IPS DF 6.9 (cell line): Measurements from ENCODE around the gene SLC17A8.

Experiments
- DNase-seq: peaks from one replicate; pipeline ENCODE4 v3.0.0-alpha.2; 2013; ENCODE audit warnings: low read depth, low spot score
- H3K27ac ChIP-seq: one replicate; pipeline ENCODE4 v1.5.1; 2013; ENCODE audit warnings: low read length, control low read depth
- H3K27me3 ChIP-seq: 2 replicates; pipeline ENCODE4 v1.6.1; 2013; ENCODE audit warnings: mild to moderate bottlenecking, low read length; ENCODE audit not compliant: control insufficient read depth, insufficient read depth
- H3K36me3 ChIP-seq: 2 replicates; pipeline ENCODE4 v1.6.1; 2013; ENCODE audit warnings: low read length; ENCODE audit not compliant: control insufficient read depth, insufficient read depth
- H3K4me1 ChIP-seq: 2 replicates; pipeline ENCODE4 v1.6.1; 2013; ENCODE audit warnings: low read length; ENCODE audit not compliant: control insufficient read depth, insufficient read depth
- H3K4me3 ChIP-seq: 2 replicates; pipeline ENCODE4 v1.5.1; 2013; ENCODE audit warnings: mild to moderate bottlenecking, low read length
- H3K9me3 ChIP-seq: 2 replicates; pipeline ENCODE4 v1.6.1; 2013; ENCODE audit warnings: low read length, inconsistent platforms; ENCODE audit not compliant: control insufficient read depth, insufficient read depth
- WGBS: extraction: QIAGEN DNeasy Blood & Tissue Kit; methylation state at CpG from one replicate; pipeline ENCODE4 v1.1.7; 2013; ENCODE audit warnings: mixed read lengths, missing lambda C conversion rate; ENCODE audit not compliant: insufficient read length, insufficient coverage; 5-methylcytosine and 5-hydroxymethylcytosine counted together

Gene SLC17A8

GRCh38 chr12:100368066-100368465 lies 11.2 kb downstream of the SLC17A8 start:
- DNase-seq: no peak
- no peaks in the 10 kb centered on the region for H3K9me3 ChIP-seq
- H3K27me3 ChIP-seq: no peaks in the 10 kb centered on the region
- no peak overlapping the region for H3K4me3 ChIP-seq
- WGBS: no CpG with 5 or more reads among the region's 1 CpG
- no peaks in the 10 kb centered on the region for H3K36me3 ChIP-seq
- H3K4me1 ChIP-seq: peaks cover 1% of the 10 kb centered on the region; the same call in 1 of the 2 replicates
- H3K27ac ChIP-seq: no peak overlapping the region

DNA sequence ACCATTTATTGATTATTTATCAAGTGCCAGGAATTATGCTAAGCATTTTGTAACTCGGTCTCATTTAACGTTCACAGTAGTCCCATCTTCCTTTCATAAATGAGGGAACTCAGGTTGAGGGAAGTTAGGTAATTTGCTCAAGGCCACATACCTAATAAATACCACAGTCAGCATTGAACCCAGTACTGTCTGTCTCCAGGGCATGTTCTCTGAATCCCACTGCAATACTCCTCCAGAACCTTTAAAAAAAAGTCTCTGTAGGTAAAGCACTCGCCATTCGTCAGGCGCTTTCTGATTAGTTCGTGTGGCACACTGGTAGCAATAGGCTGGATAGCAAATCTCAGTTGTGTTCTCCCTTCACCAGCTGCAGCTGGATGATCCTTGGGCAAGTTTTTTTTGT lies 14.3 kb downstream of the SLC17A8 start:
- Histone ChIP-seq H3K9me3 (no peaks in the 10 kb centered on the region), H3K4me1 (peaks cover 3% of the 10 kb centered on the region; the same call in 1 of the 2 replicates), H3K27me3 (no peaks in the 10 kb centered on the region), H3K4me3 (no peak overlapping the region), H3K36me3 (no peaks in the 10 kb centered on the region), H3K27ac (no peak overlapping the region)
- WGBS: no CpG with 5 or more reads among the region's 6 CpGs
- DNase-seq: no peak

- Histone ChIP-seq H3K36me3 (no peaks in the 10 kb centered on the region), H3K27ac (no peak overlapping the region), H3K4me3 (no peak overlapping the region), H3K4me1 (peaks cover 3% of the 10 kb centered on the region; the same call in 1 of the 2 replicates), H3K27me3 (no peaks in the 10 kb centered on the region), H3K9me3 (no peaks in the 10 kb centered on the region)
- DNase-seq: no peak
- WGBS: no CpG with 5 or more reads among the region's 11 CpGs
Observed at GRCh38 chr12:100372853-100373640, 16.2 kb downstream of the SLC17A8 start.

GRCh38 chr12:100375038-100375735 lies 18.3 kb downstream of the SLC17A8 start:
- Histone ChIP-seq H3K4me3 (no peak overlapping the region), H3K27me3 (no peaks in the 10 kb centered on the region), H3K9me3 (no peaks in the 10 kb centered on the region), H3K4me1 (peaks cover 3% of the 10 kb centered on the region; the same call in 1 of the 2 replicates), H3K36me3 (no peaks in the 10 kb centered on the region), H3K27ac (no peak overlapping the region)
- no CpG with 5 or more reads among the region's 12 CpGs for WGBS
- no peak for DNase-seq

GRCh38 chr12:100376161-100376560 lies 19.3 kb downstream of the SLC17A8 start:
- no CpG with 5 or more reads among the region's 1 CpG for WGBS
- no peak overlapping the region for H3K27ac ChIP-seq
- no peaks in the 10 kb centered on the region for H3K27me3 ChIP-seq
- peaks cover 3% of the 10 kb centered on the region; the same call in 1 of the 2 replicates for H3K4me1 ChIP-seq
- no peaks in the 10 kb centered on the region for H3K9me3 ChIP-seq
- no peaks in the 10 kb centered on the region for H3K36me3 ChIP-seq
- no peak overlapping the region for H3K4me3 ChIP-seq
- DNase-seq: no peak

GRCh38 chr12:100381379-100381778 lies 24.5 kb downstream of the SLC17A8 start:
- WGBS: no CpG with 5 or more reads among the region's 2 CpGs
- DNase-seq: no peak
- Histone ChIP-seq H3K27ac (no peak overlapping the region), H3K36me3 (no peaks in the 10 kb centered on the region), H3K9me3 (no peaks in the 10 kb centered on the region), H3K4me3 (no peak overlapping the region), H3K4me1 (no peaks in the 10 kb centered on the region; the same call in 1 of the 2 replicates), H3K27me3 (no peaks in the 10 kb centered on the region)

- Histone ChIP-seq H3K27ac (no peak overlapping the region), H3K4me1 (no peaks in the 10 kb centered on the region; the same call in 1 of the 2 replicates), H3K9me3 (no peaks in the 10 kb centered on the region), H3K27me3 (no peaks in the 10 kb centered on the region), H3K4me3 (no peak overlapping the region), H3K36me3 (no peaks in the 10 kb centered on the region)
- no CpG with 5 or more reads among the region's 6 CpGs for WGBS
- DNase-seq: no peak
Observed at GRCh38 chr12:100382338-100382737, 25.5 kb downstream of the SLC17A8 start.

GRCh38 chr12:100383586-100384558 lies 27.0 kb downstream of the SLC17A8 start:
- DNase-seq: no peak
- no peaks in the 10 kb centered on the region; the same call in 1 of the 2 replicates for H3K4me1 ChIP-seq
- no peak overlapping the region for H3K27ac ChIP-seq
- H3K36me3 ChIP-seq: no peaks in the 10 kb centered on the region
- no peaks in the 10 kb centered on the region for H3K9me3 ChIP-seq
- H3K4me3 ChIP-seq: no peak overlapping the region
- no peaks in the 10 kb centered on the region for H3K27me3 ChIP-seq
- WGBS: no CpG with 5 or more reads among the region's 9 CpGs

DNA sequence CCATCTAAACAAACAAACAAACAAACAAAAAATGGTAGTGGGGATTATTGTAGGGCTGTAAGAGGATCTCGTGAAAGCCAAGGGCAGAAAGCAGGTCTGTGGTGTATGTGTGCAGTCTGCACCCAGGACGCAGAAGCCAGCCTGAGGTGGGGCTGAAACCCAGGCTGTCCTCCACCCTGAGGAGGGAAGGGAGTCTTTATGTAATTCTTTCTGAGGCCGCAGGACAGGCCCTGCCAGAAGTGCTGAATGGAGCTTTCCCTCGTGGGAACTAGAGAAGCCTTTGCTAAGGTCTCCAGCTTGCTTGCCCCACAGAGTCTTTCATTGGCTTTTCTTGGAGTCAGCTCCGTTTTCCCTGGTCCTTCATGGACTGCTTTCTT lies 27.7 kb downstream of the SLC17A8 start:
- no peaks in the 10 kb centered on the region for H3K27me3 ChIP-seq
- no peak overlapping the region for H3K27ac ChIP-seq
- H3K4me3 ChIP-seq: no peak overlapping the region
- no peaks in the 10 kb centered on the region for H3K9me3 ChIP-seq
- DNase-seq: no peak
- WGBS: no CpG with 5 or more reads among the region's 5 CpGs
- H3K36me3 ChIP-seq: no peaks in the 10 kb centered on the region
- H3K4me1 ChIP-seq: no peaks in the 10 kb centered on the region; the same call in 1 of the 2 replicates

GRCh38 chr12:100388382-100388781 lies 31.5 kb downstream of the SLC17A8 start:
- no peak overlapping the region for H3K27ac ChIP-seq
- no peaks in the 10 kb centered on the region for H3K9me3 ChIP-seq
- H3K36me3 ChIP-seq: no peaks in the 10 kb centered on the region
- no peaks in the 10 kb centered on the region for H3K4me1 ChIP-seq
- no peaks in the 10 kb centered on the region for H3K27me3 ChIP-seq
- no peak for DNase-seq
- H3K4me3 ChIP-seq: no peak overlapping the region
- WGBS: no CpG with 5 or more reads among the region's 5 CpGs
